CD8-positive, alpha-beta memory T cell (primary cell): ENCODE measurements around the gene NAA40. TPM values are rescaled to one million over a fixed set of nuclear protein-coding genes. Genes with fewer than 3 reads are reported as not detected.

Experiments used
- CTCF ChIA-PET: fragments of 350-600 bp; sonication (Branson Sonifier 250); formaldehyde crosslinking; loops from one replicate; lab custom pipeline; 2021; ENCODE audit warnings: antibody characterized with exemption; lab: Charles Lee
- POLR2A ChIA-PET: fragments of 350-600 bp; sonication (Branson Sonifier 250); formaldehyde crosslinking; loops from one replicate; lab custom pipeline; 2021; ENCODE audit warnings: antibody characterized with exemption; lab: Charles Lee
- DNase-seq, 5 donors: peaks; one replicate each; pipeline versions ENCODE4 v3.0.0 to v3.0.0-alpha.2; 2020 to 2022; ENCODE audit warnings: mixed read lengths in 1 of 5
- H3K27ac ChIP-seq: one replicate; pipeline ENCODE4 v1.7.0; 2013; ENCODE audit warnings: low read depth, mild to moderate bottlenecking, low read length, moderate library complexity
- H3K27me3 ChIP-seq: 2 replicates; pipeline ENCODE4 v1.7.0; 2013; ENCODE audit warnings: low read length, mild to moderate bottlenecking; ENCODE audit not compliant: insufficient read depth, poor library complexity, severe bottlenecking
- H3K36me3 ChIP-seq: 2 replicates; pipeline ENCODE4 v1.7.0; 2013; ENCODE audit warnings: mild to moderate bottlenecking, low read length, moderate library complexity; ENCODE audit not compliant: insufficient read depth
- H3K4me1 ChIP-seq: 2 replicates; pipeline ENCODE4 v1.7.0; 2013; ENCODE audit warnings: mild to moderate bottlenecking, low read length, moderate library complexity; ENCODE audit not compliant: insufficient read depth
- H3K4me3 ChIP-seq: 2 replicates; pipeline ENCODE4 v1.7.0; 2013; ENCODE audit warnings: mild to moderate bottlenecking, low read length
- H3K9me3 ChIP-seq: 2 replicates; pipeline ENCODE4 v1.7.0; 2013; ENCODE audit warnings: mild to moderate bottlenecking, low read length
- H3K27ac Mint-ChIP-seq, 8 donors: one replicate each; pipeline ENCODE4 v1.8.0; 2020 to 2021; ENCODE audit warnings: mixed read lengths in 8 of 8, mild to moderate bottlenecking in 6 of 8, inconsistent platforms in 3 of 8, moderate library complexity in 3 of 8
- H3K27me3 Mint-ChIP-seq, 2 donors: one replicate each; pipeline ENCODE4 v1.8.0; 2020 to 2021; ENCODE audit warnings: mixed read lengths in 2 of 2, mild to moderate bottlenecking in 1 of 2, moderate library complexity in 1 of 2
- H3K36me3 Mint-ChIP-seq, 3 donors: one replicate each; pipeline ENCODE4 v1.8.0; 2020 to 2021; ENCODE audit warnings: mixed read lengths in 3 of 3, inconsistent platforms in 1 of 3, mild to moderate bottlenecking in 1 of 3
- H3K4me1 Mint-ChIP-seq, 3 donors: one replicate each; pipeline ENCODE4 v1.8.0; 2020 to 2021; ENCODE audit warnings: mixed read lengths in 3 of 3, inconsistent platforms in 1 of 3, mild to moderate bottlenecking in 1 of 3
- H3K4me3 Mint-ChIP-seq, 7 donors: one replicate each; pipeline ENCODE4 v1.8.0; 2020 to 2021; ENCODE audit warnings: mixed read lengths in 7 of 7, mild to moderate bottlenecking in 6 of 7, moderate library complexity in 4 of 7, inconsistent platforms in 2 of 7
- H3K9me3 Mint-ChIP-seq, 5 donors: one replicate each; pipeline ENCODE4 v1.8.0; 2020 to 2022; ENCODE audit warnings: mixed read lengths in 5 of 5, mild to moderate bottlenecking in 3 of 5, moderate library complexity in 2 of 5, inconsistent platforms in 1 of 5
- polyA plus RNA-seq: library from polyadenylated mRNA; unstranded; fragments of 300-500 nt; fragmentation: Illumina TruSeq; gene quantifications from one replicate; pipeline ENCODE4 v1.2.3, GENCODE V29; 2021
- total RNA-seq, 2 experiments: library from RNA; stranded (reverse); gene quantifications; one replicate each; pipeline ENCODE4 v1.2.3, GENCODE V29; 2021

Gene NAA40
- total and polyA plus RNA-seq, 3 experiments from 2014 or later: 15.9 to 26.2 (median 20.2) TPM

DNA sequence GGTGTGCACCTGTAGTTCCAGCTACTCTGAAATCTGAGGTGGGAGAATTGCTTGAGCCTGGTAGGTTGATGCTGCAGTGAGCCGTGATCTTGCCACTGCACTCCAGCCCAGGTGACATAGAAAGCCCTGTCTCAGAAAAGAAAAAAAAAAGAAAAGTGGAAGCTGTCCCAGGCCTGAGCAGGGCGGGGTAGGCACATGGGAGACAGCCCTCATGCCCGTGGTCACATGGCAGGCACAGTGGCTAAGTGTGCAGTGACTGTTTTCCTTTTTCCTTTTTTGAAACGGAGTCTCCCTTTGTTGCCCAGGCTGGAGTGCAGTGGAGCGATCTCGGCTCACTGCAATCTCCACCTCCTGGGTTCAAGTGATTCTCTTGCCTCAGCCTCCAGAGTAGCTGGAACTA is 55.2 kb downstream of the NAA40 start:
- no peak overlapping the region for H3K4me3 ChIP-seq
- Mint-ChIP-seq H3K27ac (peak overlapping the region in 1 of 8 donors; percentile 20), H3K4me3 (no peak overlapping the region), H3K36me3 (peaks cover 4 to 81% (median 8%) of the 10 kb centered on the region in 3 donors), H3K27me3 (no peaks in the 10 kb centered on the region), H3K9me3 (no peaks in the 10 kb centered on the region), H3K4me1 (peaks cover 12 to 38% (median 16%) of the 10 kb centered on the region in 3 donors)
- no peak overlapping the region for H3K27ac ChIP-seq
- ChIA-PET POLR2A (no interaction called here), CTCF (no interaction called here)
- H3K27me3 ChIP-seq: no peaks in the 10 kb centered on the region
- H3K36me3 ChIP-seq: peaks cover 16% of the 10 kb centered on the region
- DNase-seq: no peak
- H3K9me3 ChIP-seq: no peaks in the 10 kb centered on the region
- H3K4me1 ChIP-seq: no peaks in the 10 kb centered on the region

- H3K4me1 Mint-ChIP-seq: peaks cover 4 to 38% (median 13%) of the 10 kb centered on the region in 3 donors
- H3K4me1 ChIP-seq: peaks cover 7% of the 10 kb centered on the region
- H3K27me3 Mint-ChIP-seq: no peaks in the 10 kb centered on the region
- peaks cover 4 to 61% (median 5%) of the 10 kb centered on the region in 3 donors for H3K36me3 Mint-ChIP-seq
- H3K4me3 Mint-ChIP-seq: no peak overlapping the region
- DNase-seq: no peak
- ChIA-PET CTCF (no interaction called here), POLR2A (no interaction called here)
- H3K27ac ChIP-seq: no peak overlapping the region
- no peaks in the 10 kb centered on the region for H3K27me3 ChIP-seq
- H3K27ac Mint-ChIP-seq: no peak overlapping the region
- H3K9me3 ChIP-seq: no peaks in the 10 kb centered on the region
- H3K36me3 ChIP-seq: peaks cover 6% of the 10 kb centered on the region
- H3K4me3 ChIP-seq: no peak overlapping the region
- no peaks in the 10 kb centered on the region for H3K9me3 Mint-ChIP-seq
These were observed 57.7 kb downstream of the NAA40 start for GRCh38 chr11:63996512-63996911.

DNA sequence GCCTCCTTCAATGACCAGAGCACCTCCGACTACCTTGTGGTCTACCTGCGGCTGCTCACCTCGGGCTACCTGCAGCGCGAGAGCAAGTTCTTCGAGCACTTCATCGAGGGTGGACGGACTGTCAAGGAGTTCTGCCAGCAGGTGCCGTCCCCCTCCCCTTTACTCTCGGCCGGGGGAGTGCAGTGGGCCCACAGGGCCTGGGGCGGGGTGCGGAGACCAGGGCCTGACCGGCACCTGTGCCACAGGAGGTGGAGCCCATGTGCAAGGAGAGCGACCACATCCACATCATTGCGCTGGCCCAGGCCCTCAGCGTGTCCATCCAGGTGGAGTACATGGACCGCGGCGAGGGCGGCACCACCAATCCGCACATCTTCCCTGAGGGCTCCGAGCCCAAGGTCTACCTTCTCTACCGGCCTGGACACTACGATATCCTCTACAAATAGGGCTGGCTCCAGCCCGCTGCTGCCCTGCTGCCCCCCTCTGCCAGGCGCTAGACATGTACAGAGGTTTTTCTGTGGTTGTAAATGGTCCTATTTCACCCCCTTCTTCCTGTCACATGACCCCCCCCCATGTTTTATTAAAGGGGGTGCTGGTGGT is 58.4 kb downstream of the NAA40 start:
- Histone ChIP-seq H3K4me3 (no peak overlapping the region), H3K4me1 (peaks cover 7% of the 10 kb centered on the region), H3K27me3 (no peaks in the 10 kb centered on the region), H3K9me3 (no peaks in the 10 kb centered on the region), H3K36me3 (peaks cover 4% of the 10 kb centered on the region), H3K27ac (no peak overlapping the region)
- Mint-ChIP-seq H3K27ac (no peak overlapping the region), H3K36me3 (peaks cover 4 to 54% (median 4%) of the 10 kb centered on the region in 3 donors), H3K27me3 (no peaks in the 10 kb centered on the region), H3K9me3 (no peaks in the 10 kb centered on the region), H3K4me1 (peaks cover 4 to 35% (median 9%) of the 10 kb centered on the region in 3 donors), H3K4me3 (no peak overlapping the region)
- ChIA-PET CTCF (interaction anchor here (1.3 to 1.4 kb wide), 2 partner anchors 152 to 156 kb away, joined by 3 to 5 read pairs; no protein-coding TSS in a partner anchor), POLR2A (interaction anchor here (0.6 kb wide), 1 partner anchor 106 kb away, joined by 4 read pairs; no protein-coding TSS in a partner anchor)
- DNase-seq: no peak

DNA sequence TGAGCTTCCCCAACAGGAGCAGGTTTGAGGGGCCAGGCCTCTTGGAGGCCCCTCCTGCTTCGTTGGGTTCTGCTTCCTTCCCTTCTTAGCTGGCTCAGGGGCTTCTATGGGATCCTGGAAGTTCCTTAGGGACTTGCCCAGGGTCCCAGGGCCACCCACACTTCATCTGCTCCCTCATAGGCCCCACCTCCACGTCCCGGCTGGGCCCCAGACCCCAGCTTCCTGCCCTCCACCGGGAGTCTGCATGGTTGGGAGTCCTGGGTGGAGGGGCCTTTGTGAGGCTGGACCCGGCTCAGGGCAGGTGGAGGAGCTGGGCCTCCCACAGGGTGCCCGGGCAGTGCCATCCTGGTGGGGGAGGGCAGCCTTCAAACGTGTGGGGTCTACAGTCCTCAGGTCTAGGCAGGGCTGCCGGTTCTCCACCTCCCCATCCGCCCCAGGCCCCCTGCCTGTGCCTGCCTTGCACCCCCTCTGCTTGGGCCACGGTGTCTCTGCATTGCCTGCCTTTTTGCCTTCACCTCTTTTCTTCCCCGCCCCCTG is 59.1 kb downstream of the NAA40 start:
- Mint-ChIP-seq H3K4me3 (peak overlapping the region in 2 of 7 donors; percentile 24 to 25), H3K27ac (peak overlapping the region in 2 of 8 donors; percentile 26 to 89), H3K27me3 (no peaks in the 10 kb centered on the region), H3K4me1 (peaks cover 4 to 34% (median 8%) of the 10 kb centered on the region in 3 donors), H3K9me3 (no peaks in the 10 kb centered on the region), H3K36me3 (peaks cover 3 to 52% (median 4%) of the 10 kb centered on the region in 3 donors)
- CTCF ChIA-PET: interaction anchor here (1.3 to 1.4 kb wide), 2 partner anchors 151 to 155 kb away, joined by 3 to 5 read pairs; no protein-coding TSS in a partner anchor
- no peak for DNase-seq
- Histone ChIP-seq H3K27me3 (no peaks in the 10 kb centered on the region), H3K4me3 (no peak overlapping the region), H3K4me1 (peaks cover 7% of the 10 kb centered on the region), H3K27ac (no peak overlapping the region), H3K36me3 (peaks cover 4% of the 10 kb centered on the region), H3K9me3 (no peaks in the 10 kb centered on the region)
- POLR2A ChIA-PET: interaction anchor here (0.6 kb wide), 1 partner anchor 107 kb away, joined by 4 read pairs; no protein-coding TSS in a partner anchor

GRCh38 chr11:63998558-63999348 is 60.0 kb downstream of the NAA40 start:
- H3K36me3 ChIP-seq: peaks cover 4% of the 10 kb centered on the region
- H3K9me3 Mint-ChIP-seq: no peaks in the 10 kb centered on the region
- CTCF ChIA-PET: interaction anchor here (1.0 to 4.9 kb wide), 9 partner anchors 8 to 306 kb away, joined by 3 to 64 read pairs (median 6); no protein-coding TSS in a partner anchor
- peak overlapping the region in 1 of 7 donors; percentile 56 for H3K4me3 Mint-ChIP-seq
- H3K36me3 Mint-ChIP-seq: peaks cover 0 to 46% (median 2%) of the 10 kb centered on the region in 3 donors
- no peak for DNase-seq
- no peak overlapping the region for H3K4me3 ChIP-seq
- H3K27me3 Mint-ChIP-seq: no peaks in the 10 kb centered on the region
- peaks cover 0 to 28% (median 4%) of the 10 kb centered on the region in 3 donors for H3K4me1 Mint-ChIP-seq
- POLR2A ChIA-PET: no interaction called here
- no peaks in the 10 kb centered on the region for H3K9me3 ChIP-seq
- peak overlapping the region in 1 of 8 donors; percentile 26 for H3K27ac Mint-ChIP-seq
- no peaks in the 10 kb centered on the region for H3K27me3 ChIP-seq
- peaks cover 7% of the 10 kb centered on the region for H3K4me1 ChIP-seq
- no peak overlapping the region for H3K27ac ChIP-seq

DNA sequence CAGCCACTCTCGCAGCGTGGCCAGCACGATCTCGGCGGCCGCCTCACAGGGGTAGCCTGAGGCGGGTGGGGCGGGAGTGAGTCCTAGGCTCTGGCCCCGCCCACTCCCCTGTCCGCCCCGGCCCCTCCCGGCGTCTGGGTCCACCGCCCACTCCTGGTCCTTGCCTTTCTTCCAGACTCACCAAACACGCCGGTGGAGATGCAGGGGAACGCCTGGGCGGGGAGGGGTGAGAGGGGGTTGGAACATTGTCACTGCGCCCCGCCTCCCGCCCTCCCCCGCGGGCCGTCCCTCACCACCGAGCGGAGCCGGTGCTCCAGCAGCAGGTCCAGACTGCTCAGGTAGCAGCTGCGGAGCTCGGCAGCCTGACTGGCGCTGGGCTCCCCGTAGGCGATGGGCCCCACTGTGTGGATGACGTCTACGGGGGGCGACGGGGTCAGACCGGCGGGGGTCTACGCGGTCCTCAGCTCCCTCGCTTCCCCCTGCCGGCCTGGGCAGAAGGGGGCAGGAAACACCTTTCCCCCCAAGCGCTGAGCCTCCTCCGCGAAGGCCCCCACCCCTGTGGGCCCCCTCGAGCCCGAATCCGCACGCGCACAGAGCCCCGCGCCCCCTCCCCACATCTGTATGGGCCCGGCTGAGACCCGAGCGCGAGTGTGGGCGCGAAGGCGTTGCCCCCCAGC is 60.7 kb downstream of the NAA40 start:
- DNase-seq: peak; percentile 41 to 74 (median 47)
- H3K9me3 Mint-ChIP-seq: no peaks in the 10 kb centered on the region
- Histone ChIP-seq H3K27ac (no peak overlapping the region), H3K4me1 (peaks cover 7% of the 10 kb centered on the region), H3K9me3 (no peaks in the 10 kb centered on the region), H3K36me3 (peaks cover 4% of the 10 kb centered on the region), H3K4me3 (no peak overlapping the region), H3K27me3 (no peaks in the 10 kb centered on the region)
- POLR2A ChIA-PET: interaction anchor here (1.0 to 1.2 kb wide), 3 partner anchors 14 to 111 kb away, joined by 3 read pairs; partner anchors contain the start of gene OTUB1
- CTCF ChIA-PET: interaction anchor here (0.7 to 4.9 kb wide), 20 partner anchors 9 to 331 kb away, joined by 3 to 64 read pairs (median 5); partner anchors contain the start of genes CATSPERZ, COX8A, FERMT3 and MACROD1
- peak overlapping the region in 5 of 7 donors; percentile 54 to 84 (median 60) for H3K4me3 Mint-ChIP-seq
- no peaks in the 10 kb centered on the region for H3K27me3 Mint-ChIP-seq
- H3K36me3 Mint-ChIP-seq: peaks cover 0 to 39% (median 2%) of the 10 kb centered on the region in 3 donors
- H3K27ac Mint-ChIP-seq: no peak overlapping the region
- peaks cover 0 to 26% (median 4%) of the 10 kb centered on the region in 3 donors for H3K4me1 Mint-ChIP-seq

GRCh38 chr11:64000026-64000739 is 61.4 kb downstream of the NAA40 start:
- Mint-ChIP-seq H3K9me3 (no peaks in the 10 kb centered on the region), H3K36me3 (peaks cover 0 to 32% (median 0%) of the 10 kb centered on the region in 3 donors), H3K4me1 (peaks cover 0 to 24% (median 4%) of the 10 kb centered on the region in 3 donors), H3K27ac (peak overlapping the region in 1 of 8 donors; percentile 33), H3K27me3 (no peaks in the 10 kb centered on the region), H3K4me3 (peak overlapping the region in 5 of 7 donors; percentile 54 to 84 (median 60))
- peak; percentile 67 to 78 (median 70) for DNase-seq
- Histone ChIP-seq H3K27ac (no peak overlapping the region), H3K36me3 (peaks cover 4% of the 10 kb centered on the region), H3K4me3 (no peak overlapping the region), H3K4me1 (peaks cover 7% of the 10 kb centered on the region), H3K27me3 (no peaks in the 10 kb centered on the region), H3K9me3 (no peaks in the 10 kb centered on the region)
- ChIA-PET CTCF (interaction anchor here (0.7 to 4.9 kb wide), 36 partner anchors 9 to 331 kb away, joined by 3 to 64 read pairs (median 4); partner anchors contain the start of genes CATSPERZ, COX8A, FERMT3 and MACROD1), POLR2A (interaction anchor here (1.0 to 1.2 kb wide), 3 partner anchors 14 to 112 kb away, joined by 3 read pairs; partner anchors contain the start of gene OTUB1)
